GM12878 (cell line): ENCODE measurements around the gene CYP46A1. TPM values are rescaled to one million over a fixed set of nuclear protein-coding genes. Genes with fewer than 3 reads are reported as not detected.

Source experiments
- ATAC-seq: fragments of 200-7000 bp; cut with Tn5 transposase; 3 replicates; pipeline ENCODE4 v1.9.1; 2020; ENCODE audit warnings: mild to moderate bottlenecking, moderate library complexity
- BruUV-seq: library from RNA; stranded (reverse); fragments of 400-500 nt; replicated peaks from 2 replicates; lab custom pipeline; 2021; lab: Mats Ljungman, UMichigan
- CTCF ChIA-PET: fragments of 300-600 bp; sonication (Branson Sonifier 250); formaldehyde crosslinking; extraction: SDS; loops from one replicate; lab custom pipeline; 2021; ENCODE audit warnings: inconsistent platforms; lab: Yijun Ruan, JAX
- POLR2A ChIA-PET: fragments of 350-600 bp; formaldehyde crosslinking; extraction: SDS; loops from one replicate; lab custom pipeline; 2021; ENCODE audit warnings: inconsistent platforms; lab: Charles Lee
- RAD21 ChIA-PET: fragments of 300-600 bp; sonication (Branson Sonifier 250); formaldehyde crosslinking; loops from one replicate; lab custom pipeline; 2023; ENCODE audit warnings: antibody characterized with exemption; ENCODE audit not compliant: unreplicated experiment; lab: Charles Lee
- SMC1A ChIA-PET: fragments of 300-600 bp; sonication (Branson Sonifier 250); formaldehyde crosslinking; loops from one replicate; lab custom pipeline; 2023; ENCODE audit not compliant: unreplicated experiment, uncharacterized antibody; lab: Charles Lee
- DNase-seq: peaks from one replicate; pipeline ENCODE4 v3.0.0-alpha.2; 2011; ENCODE audit warnings: low read depth, low spot score
- FAIRE-seq: peaks from 3 replicates; lab custom pipeline; 2011; peaks lifted over from hg19 to GRCh38; lab: Jason Lieb, UNC
- H2AFZ ChIP-seq: 2 replicates; pipeline ENCODE4 v1.6.0; 2011; ENCODE audit warnings: low read depth, low read length, control low read depth; ENCODE audit not compliant: control insufficient read depth
- H3K27ac ChIP-seq: 2 replicates; pipeline ENCODE4 v1.5.1; 2011; ENCODE audit warnings: control low read depth; ENCODE audit not compliant: control insufficient read depth, insufficient read depth
- H3K27me3 ChIP-seq, 2 experiments: replicated peaks in 1 of 2; 2 replicates each; pipeline versions ENCODE4 v1.6.0 to v1.6.1; 2011; ENCODE audit warnings: low read length in 1 of 2; ENCODE audit not compliant: control insufficient read depth in 2 of 2, insufficient read depth in 2 of 2
- H3K36me3 ChIP-seq, 2 experiments: 2 replicates each; pipeline ENCODE4 v1.5.1; 2011; ENCODE audit warnings: low read length in 1 of 2; ENCODE audit not compliant: control insufficient read depth in 2 of 2, insufficient read depth in 2 of 2
- H3K4me1 ChIP-seq: 2 replicates; pipeline ENCODE4 v1.6.1; 2011; ENCODE audit warnings: mild to moderate bottlenecking, low read length, moderate library complexity, mixed read lengths; ENCODE audit not compliant: control insufficient read depth, insufficient read depth
- H3K4me2 ChIP-seq: 2 replicates; pipeline ENCODE4 v1.6.0; 2011; ENCODE audit warnings: control low read depth; ENCODE audit not compliant: control insufficient read depth, insufficient read depth
- H3K4me3 ChIP-seq: fragments of 200-600 bp; sonication (generic); 2 replicates; pipeline ENCODE4 v1.5.1; 2016
- H3K79me2 ChIP-seq: 2 replicates; pipeline ENCODE4 v1.6.0; 2011; ENCODE audit warnings: low read length; ENCODE audit not compliant: control insufficient read depth, insufficient read depth
- H3K9ac ChIP-seq: 2 replicates; pipeline ENCODE4 v1.8.0; 2011; ENCODE audit warnings: low read length, control low read depth, mixed read lengths; ENCODE audit not compliant: control insufficient read depth, insufficient read depth
- H3K9me3 ChIP-seq: replicated peaks from 3 replicates; pipeline ENCODE4 v1.5.1; 2011; ENCODE audit warnings: mild to moderate bottlenecking, low read length; ENCODE audit not compliant: control insufficient read depth, insufficient read depth
- H4K20me1 ChIP-seq: 2 replicates; pipeline ENCODE4 v1.6.0; 2011; ENCODE audit not compliant: control insufficient read depth, insufficient read depth
- CHD1 ChIP-seq: IDR thresholded peaks from 2 replicates; pipeline ENCODE4 v1.6.1; 2012; ENCODE audit warnings: low read depth, low read length, improper control_type of control experiment
- FOXM1 ChIP-seq: IDR thresholded peaks from 2 replicates; pipeline ENCODE4 v1.6.1; 2012; ENCODE audit warnings: low read depth, mild to moderate bottlenecking, inconsistent platforms, low read length, moderate library complexity
- HDAC2 ChIP-seq: fragments of 200-600 bp; sonication (generic); IDR thresholded peaks from 2 replicates; pipeline ENCODE4 v1.6.1; 2017
- JUND ChIP-seq: IDR thresholded peaks from 2 replicates; pipeline ENCODE4 v1.6.1; 2012; ENCODE audit warnings: low read depth, mild to moderate bottlenecking, low read length, improper control_type of control experiment, moderate library complexity
- NBN ChIP-seq: fragments of 450-650 bp; IDR thresholded peaks from 2 replicates; pipeline ENCODE4 v1.6.1; 2016
- NFXL1 ChIP-seq: fragments of 450-650 bp; IDR thresholded peaks from 2 replicates; pipeline ENCODE4 v1.6.1; 2017; ENCODE audit warnings: antibody characterized with exemption, mild to moderate bottlenecking, borderline replicate concordance
- NR2C2 ChIP-seq: IDR thresholded peaks from 2 replicates; pipeline ENCODE4 v1.6.1; 2011; ENCODE audit warnings: borderline replicate concordance, low read depth; ENCODE audit not compliant: control insufficient read depth, insufficient read length
- NR2F1 ChIP-seq: fragments of 450-650 bp; conservative IDR thresholded peaks from 2 replicates; pipeline ENCODE4 v1.6.1; 2017; ENCODE audit warnings: mild to moderate bottlenecking
- POLR2A ChIP-seq: IDR thresholded peaks from 2 replicates; pipeline ENCODE4 v1.6.1; 2011; ENCODE audit warnings: low read depth, mild to moderate bottlenecking, low read length
- RAD51 ChIP-seq: fragments of 450-650 bp; IDR thresholded peaks from 2 replicates; pipeline ENCODE4 v1.6.1; 2016; ENCODE audit warnings: moderate library complexity, mild to moderate bottlenecking, inconsistent platforms
- WGBS: methylation state at CpG from one replicate; pipeline ENCODE4 v1.1.6; 2016; ENCODE audit warnings: low lambda C conversion rate; ENCODE audit not compliant: insufficient replicate concordance, insufficient coverage; ENCODE audit errors: missing lambda C conversion rate; 5-methylcytosine and 5-hydroxymethylcytosine counted together
- in situ Hi-C: fragments of 300-500 bp; cut with MboI; formaldehyde crosslinking; loops from 9 replicates; pipeline ENCODE4 v1.14.3; 2018; ENCODE audit warnings: mixed read lengths
- intact Hi-C: fragments of 100-400 bp; cut with micrococcal nuclease; formaldehyde crosslinking; loops from one replicate; pipeline ENCODE4 v1.14.2; 2022; ENCODE audit not compliant: unreplicated experiment
- polyA plus RNA-seq, 11 experiments: library from polyadenylated mRNA; depleted of rRNA in 4 of 11; unstranded in 6 of 11; stranded (reverse) in 5 of 11; fragments of >200 nt; fragmentation: Nextera tagmentation in 4 of 11; fragmentation: Illumina TruSeq in 1 of 11; extraction: Ambion mirVana in 4 of 11; extraction: Trizol in 1 of 11; gene quantifications; 1 replicate in 1 of 11; 2 replicates in 10 of 11; pipeline versions ENCODE4 v1.2.1 to v1.2.3, GENCODE V29; 2011 to 2016; ENCODE audit warnings: inconsistent platforms in 2 of 11, missing spikeins in 2 of 11, low read depth in 1 of 11
- total RNA-seq, 4 experiments: library from RNA; depleted of rRNA in 3 of 4; stranded (reverse); fragments of >200 nt in 3 of 4; fragmentation: Illumina TruSeq in 1 of 4; extraction: Trizol in 1 of 4; gene quantifications; 2 replicates each; pipeline versions ENCODE4 v1.2.1 to v1.2.3, GENCODE V29; 2013 to 2021
- TF ChIP-seq, protein P1 (sequence below): fragments of 450-650 bp; IDR thresholded peaks from 2 replicates; pipeline ENCODE4 v1.6.1; 2016; ENCODE audit warnings: mild to moderate bottlenecking
- TF ChIP-seq, protein P2 (sequence below): IDR thresholded peaks from 2 replicates; pipeline ENCODE4 v1.6.1; 2012; ENCODE audit warnings: improper control_type of control experiment, low read depth, low read length; ENCODE audit not compliant: insufficient replicate concordance

CYP46A1 gene
- total and polyA plus RNA-seq, 10 of the 15 experiments (the other 5 are each of a cell fraction or from before 2014, with no cell fraction given) = 0.04 to 0.11 TPM; not detected in 8

DNA sequence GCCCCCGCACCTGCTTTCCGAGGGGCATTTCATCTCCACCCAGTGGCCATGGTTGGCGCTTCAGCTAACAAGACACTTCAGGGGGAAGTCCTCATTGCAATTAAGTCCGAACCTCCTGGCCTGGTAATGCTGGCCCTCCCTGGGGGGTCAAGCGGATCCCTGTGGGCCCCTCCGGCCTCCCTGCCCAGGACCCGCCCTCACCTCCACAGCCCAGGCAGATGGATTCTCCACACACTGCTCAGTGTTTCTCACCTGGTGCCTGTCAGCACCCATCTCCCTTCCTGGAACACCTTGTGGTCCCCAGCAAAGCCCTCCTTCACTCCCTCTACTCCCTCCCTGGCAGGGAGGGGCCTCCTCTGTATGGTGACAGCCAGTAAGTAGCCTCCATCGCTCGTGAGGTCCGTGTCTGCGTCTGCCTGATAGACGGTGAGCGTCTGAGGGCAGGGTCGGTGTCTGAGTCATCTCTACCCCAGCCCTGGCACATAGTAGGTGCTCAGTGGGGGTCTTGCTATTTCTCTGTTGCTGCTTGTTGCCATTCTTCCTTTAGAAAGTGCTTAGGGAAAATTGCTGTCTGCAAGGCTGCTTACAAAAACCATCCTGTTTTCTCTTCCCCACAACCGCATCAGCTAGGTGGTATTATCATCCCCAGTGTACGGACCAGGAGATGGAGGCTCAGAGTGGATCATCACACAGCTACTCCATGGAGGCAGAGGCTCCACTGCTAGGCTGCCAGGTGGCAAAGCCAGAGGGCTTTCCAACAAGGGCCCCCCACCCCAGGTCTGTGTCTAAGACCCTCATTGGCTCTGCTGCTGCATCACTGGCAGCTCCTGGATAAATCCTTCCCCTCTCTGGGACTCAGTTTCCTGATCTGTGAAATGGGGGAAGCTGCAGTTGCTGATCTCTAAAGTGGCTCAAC lies 69.4 kb downstream of the CYP46A1 start:
- Histone ChIP-seq H3K27ac (no peak overlapping the region), H3K4me3 (no peak overlapping the region), H3K4me1 (no peaks in the 10 kb centered on the region), H3K79me2 (no peaks in the 10 kb centered on the region), H2AFZ (no peak overlapping the region), H3K27me3 (peaks cover 2 to 4% of the 10 kb centered on the region in 2 experiments; a peak in 2 of 4 replicates), H3K9ac (no peak overlapping the region), H3K9me3 (no peaks in the 10 kb centered on the region), H3K36me3 (no peaks in the 10 kb centered on the region), H3K4me2 (no peak overlapping the region), H4K20me1 (no peaks in the 10 kb centered on the region)
- BruUV-seq = no TSS peak
- intact Hi-C loops = no loop called here
- ChIA-PET RAD21 (no interaction called here), POLR2A (no interaction called here), SMC1A (no interaction called here), CTCF (interaction anchor here (0.9 kb wide), 1 partner anchor 125 kb away, joined by 4 read pairs; no protein-coding TSS in a partner anchor)
- in situ Hi-C loops = no loop called here
- WGBS = 30% methylated on average over 13 of the region's 16 CpGs
- FAIRE-seq (no peak), DNase-seq (no peak), ATAC-seq (peak; percentile 28; the same call in 1 of the 3 replicates)
- TF ChIP-seq, protein P1, sequence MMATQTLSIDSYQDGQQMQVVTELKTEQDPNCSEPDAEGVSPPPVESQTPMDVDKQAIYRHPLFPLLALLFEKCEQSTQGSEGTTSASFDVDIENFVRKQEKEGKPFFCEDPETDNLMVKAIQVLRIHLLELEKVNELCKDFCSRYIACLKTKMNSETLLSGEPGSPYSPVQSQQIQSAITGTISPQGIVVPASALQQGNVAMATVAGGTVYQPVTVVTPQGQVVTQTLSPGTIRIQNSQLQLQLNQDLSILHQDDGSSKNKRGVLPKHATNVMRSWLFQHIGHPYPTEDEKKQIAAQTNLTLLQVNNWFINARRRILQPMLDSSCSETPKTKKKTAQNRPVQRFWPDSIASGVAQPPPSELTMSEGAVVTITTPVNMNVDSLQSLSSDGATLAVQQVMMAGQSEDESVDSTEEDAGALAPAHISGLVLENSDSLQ = no peak
- TF ChIP-seq JUND (no peak), POLR2A (no peak), FOXM1 (no peak), NR2C2 (no peak), RAD51 (no peak), HDAC2 (no peak), NFXL1 (no peak), NBN (no peak), NR2F1 (no peak), CHD1 (no peak)
- TF ChIP-seq, protein P2, sequence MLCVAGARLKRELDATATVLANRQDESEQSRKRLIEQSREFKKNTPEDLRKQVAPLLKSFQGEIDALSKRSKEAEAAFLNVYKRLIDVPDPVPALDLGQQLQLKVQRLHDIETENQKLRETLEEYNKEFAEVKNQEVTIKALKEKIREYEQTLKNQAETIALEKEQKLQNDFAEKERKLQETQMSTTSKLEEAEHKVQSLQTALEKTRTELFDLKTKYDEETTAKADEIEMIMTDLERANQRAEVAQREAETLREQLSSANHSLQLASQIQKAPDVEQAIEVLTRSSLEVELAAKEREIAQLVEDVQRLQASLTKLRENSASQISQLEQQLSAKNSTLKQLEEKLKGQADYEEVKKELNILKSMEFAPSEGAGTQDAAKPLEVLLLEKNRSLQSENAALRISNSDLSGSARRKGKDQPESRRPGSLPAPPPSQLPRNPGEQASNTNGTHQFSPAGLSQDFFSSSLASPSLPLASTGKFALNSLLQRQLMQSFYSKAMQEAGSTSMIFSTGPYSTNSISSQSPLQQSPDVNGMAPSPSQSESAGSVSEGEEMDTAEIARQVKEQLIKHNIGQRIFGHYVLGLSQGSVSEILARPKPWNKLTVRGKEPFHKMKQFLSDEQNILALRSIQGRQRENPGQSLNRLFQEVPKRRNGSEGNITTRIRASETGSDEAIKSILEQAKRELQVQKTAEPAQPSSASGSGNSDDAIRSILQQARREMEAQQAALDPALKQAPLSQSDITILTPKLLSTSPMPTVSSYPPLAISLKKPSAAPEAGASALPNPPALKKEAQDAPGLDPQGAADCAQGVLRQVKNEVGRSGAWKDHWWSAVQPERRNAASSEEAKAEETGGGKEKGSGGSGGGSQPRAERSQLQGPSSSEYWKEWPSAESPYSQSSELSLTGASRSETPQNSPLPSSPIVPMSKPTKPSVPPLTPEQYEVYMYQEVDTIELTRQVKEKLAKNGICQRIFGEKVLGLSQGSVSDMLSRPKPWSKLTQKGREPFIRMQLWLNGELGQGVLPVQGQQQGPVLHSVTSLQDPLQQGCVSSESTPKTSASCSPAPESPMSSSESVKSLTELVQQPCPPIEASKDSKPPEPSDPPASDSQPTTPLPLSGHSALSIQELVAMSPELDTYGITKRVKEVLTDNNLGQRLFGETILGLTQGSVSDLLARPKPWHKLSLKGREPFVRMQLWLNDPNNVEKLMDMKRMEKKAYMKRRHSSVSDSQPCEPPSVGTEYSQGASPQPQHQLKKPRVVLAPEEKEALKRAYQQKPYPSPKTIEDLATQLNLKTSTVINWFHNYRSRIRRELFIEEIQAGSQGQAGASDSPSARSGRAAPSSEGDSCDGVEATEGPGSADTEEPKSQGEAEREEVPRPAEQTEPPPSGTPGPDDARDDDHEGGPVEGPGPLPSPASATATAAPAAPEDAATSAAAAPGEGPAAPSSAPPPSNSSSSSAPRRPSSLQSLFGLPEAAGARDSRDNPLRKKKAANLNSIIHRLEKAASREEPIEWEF = no peak
